Measurements from ENCODE around the gene HSD17B8.
A peak's percentile ranks its signal among the peaks of the same experiment; 100 is the strongest.
"Not testable (repeated sequence)": the region's sequence is repeated elsewhere in the genome, so short reads cannot be mapped to it uniquely, and the experiment has no call there.

The HSD17B8 gene

GRCh38 chr6:33206027-33206863, 1.8 kb downstream of the HSD17B8 start:
- DNase-seq (ENCODE audit: low spot score): no peak

GRCh38 chr6:33206864-33207551, 2.6 kb downstream of the HSD17B8 start:
- peak; percentile 56 for DNase-seq (ENCODE audit: low spot score)

GRCh38 chr6:33207552-33208090, 3.2 kb downstream of the HSD17B8 start:
- peak; percentile 49 for DNase-seq (ENCODE audit: low spot score)

- peak; percentile 75 for DNase-seq (ENCODE audit: low spot score)
These were observed 3.9 kb downstream of the HSD17B8 start, which contains the start of gene RING1 for GRCh38 chr6:33208091-33208967. Gene RING1, plus strand, starts transcription at chr6:33208500. Its CDS starts 323 bp downstream, at chr6:33208823.

GRCh38 chr6:33209856-33210255, 5.4 kb downstream of the HSD17B8 start:
- DNase-seq (ENCODE audit: low spot score): no peak

GRCh38 chr6:33211136-33211535, 6.7 kb downstream of the HSD17B8 start:
- DNase-seq (ENCODE audit: low spot score): no peak

- no peak for DNase-seq (ENCODE audit: low spot score)
These were observed 7.4 kb downstream of the HSD17B8 start for GRCh38 chr6:33211666-33212422.

GRCh38 chr6:33212857-33213165, 8.4 kb downstream of the HSD17B8 start:
- no peak for DNase-seq (ENCODE audit: low spot score)

GRCh38 chr6:33213166-33213988, 8.9 kb downstream of the HSD17B8 start:
- DNase-seq (ENCODE audit: low spot score): no peak

GRCh38 chr6:33213989-33214335, 9.5 kb downstream of the HSD17B8 start:
- DNase-seq (ENCODE audit: low spot score): no peak

- DNase-seq (ENCODE audit: low spot score): no peak
These were observed 11.0 kb downstream of the HSD17B8 start for GRCh38 chr6:33215271-33216116.

GRCh38 chr6:33216117-33216649, 11.7 kb downstream of the HSD17B8 start:
- no peak for DNase-seq (ENCODE audit: low spot score)

GRCh38 chr6:33217246-33217645, 12.8 kb downstream of the HSD17B8 start:
- DNase-seq (ENCODE audit: low spot score): no peak

GRCh38 chr6:33217681-33218080, 13.2 kb downstream of the HSD17B8 start:
- no peak for DNase-seq (ENCODE audit: low spot score)

GRCh38 chr6:33226503-33227120, 22.2 kb downstream of the HSD17B8 start:
- not testable (repeated sequence) for DNase-seq (ENCODE audit: low spot score)

- DNase-seq (ENCODE audit: low spot score): no peak
These were observed 30.8 kb downstream of the HSD17B8 start for GRCh38 chr6:33235221-33235634.

GRCh38 chr6:33236328-33236727, 31.9 kb downstream of the HSD17B8 start:
- DNase-seq (ENCODE audit: low spot score): no peak

GRCh38 chr6:33236852-33237251, 32.4 kb downstream of the HSD17B8 start:
- no peak for DNase-seq (ENCODE audit: low spot score)

- DNase-seq (ENCODE audit: low spot score): no peak
These were observed 33.3 kb downstream of the HSD17B8 start for GRCh38 chr6:33237741-33238140.

All from kidney tubule cell (primary cell).